Kidney capillary endothelial cell (primary cell): ENCODE measurements around the gene TEX12.
A peak's percentile ranks its signal among the peaks of the same experiment; 100 is the strongest.

Source experiments
- DNase-seq: peaks from one replicate; pipeline ENCODE4 v3.0.0-alpha.2; 2018; ENCODE audit warnings: low spot score

Gene TEX12

GRCh38 chr11:112213753-112214152 is 46.6 kb downstream of the TEX12 start:
- no peak for DNase-seq

- DNase-seq = no peak
Measured at GRCh38 chr11:112215621-112216020, 48.4 kb downstream of the TEX12 start.

GRCh38 chr11:112216561-112217105 is 49.5 kb downstream of the TEX12 start:
- DNase-seq = no peak

GRCh38 chr11:112219476-112220232 is 52.5 kb downstream of the TEX12 start:
- peak; percentile 71 for DNase-seq

GRCh38 chr11:112221274-112221835 is 54.2 kb downstream of the TEX12 start:
- DNase-seq = no peak
